Astrocyte (in vitro differentiated cells and primary cell): ENCODE data around the gene CCDC174. TPM values are rescaled to one million over a fixed set of nuclear protein-coding genes. Genes with fewer than 3 reads are reported as not detected.

Experiments
- DNase-seq: peaks from one replicate; pipeline ENCODE4 v3.0.0-alpha.2; 2010; ENCODE audit warnings: low read depth
- FAIRE-seq: peaks from 2 replicates; lab custom pipeline; 2011; peaks lifted over from hg19 to GRCh38; lab: Jason Lieb, UNC
- H2AFZ ChIP-seq: 2 replicates; pipeline ENCODE4 v1.6.0; 2012; ENCODE audit warnings: low read depth, low read length, inconsistent platforms
- H3K27ac ChIP-seq: 2 replicates; pipeline ENCODE4 v1.5.1; 2011; ENCODE audit warnings: low read depth, low read length, inconsistent platforms
- H3K27me3 ChIP-seq: 2 replicates; pipeline ENCODE4 v1.6.0; 2011; ENCODE audit warnings: low read length, inconsistent platforms; ENCODE audit not compliant: insufficient read depth
- H3K36me3 ChIP-seq: 2 replicates; pipeline ENCODE4 v1.5.1; 2011; ENCODE audit warnings: low read length, inconsistent platforms; ENCODE audit not compliant: insufficient read depth
- H3K4me1 ChIP-seq: 2 replicates; pipeline ENCODE4 v1.5.1; 2011; ENCODE audit warnings: low read length, inconsistent platforms; ENCODE audit not compliant: insufficient read depth
- H3K4me2 ChIP-seq: 2 replicates; pipeline ENCODE4 v1.6.0; 2012; ENCODE audit warnings: low read length, inconsistent platforms
- H3K4me3 ChIP-seq: 2 replicates; pipeline ENCODE4 v1.5.1; 2011; ENCODE audit warnings: low read depth, mild to moderate bottlenecking, low read length, inconsistent platforms; ENCODE audit not compliant: insufficient read depth
- H3K79me2 ChIP-seq: 2 replicates; pipeline ENCODE4 v1.6.0; 2012; ENCODE audit warnings: mild to moderate bottlenecking, low read length, inconsistent platforms; ENCODE audit not compliant: insufficient read depth
- H3K9ac ChIP-seq: 2 replicates; pipeline ENCODE4 v1.6.0; 2012; ENCODE audit warnings: mild to moderate bottlenecking, low read length, inconsistent platforms
- H3K9me3 ChIP-seq: 2 replicates; pipeline ENCODE4 v1.5.1; 2012; ENCODE audit warnings: low read depth, mild to moderate bottlenecking, low read length, inconsistent platforms; ENCODE audit not compliant: insufficient read depth
- H4K20me1 ChIP-seq: 2 replicates; pipeline ENCODE4 v1.6.0; 2012; ENCODE audit warnings: low read length, inconsistent platforms; ENCODE audit not compliant: insufficient read depth
- H3K27ac Mint-ChIP-seq: one replicate; pipeline ENCODE4 v1.8.0; 2021; ENCODE audit warnings: mild to moderate bottlenecking, mixed read lengths; ENCODE audit not compliant: unreplicated experiment
- H3K27me3 Mint-ChIP-seq: one replicate; pipeline ENCODE4 v1.8.0; 2021; ENCODE audit warnings: low read depth, mixed read lengths; ENCODE audit not compliant: unreplicated experiment
- H3K36me3 Mint-ChIP-seq: one replicate; pipeline ENCODE4 v1.8.0; 2021; ENCODE audit warnings: low read depth, mixed read lengths; ENCODE audit not compliant: unreplicated experiment
- H3K4me1 Mint-ChIP-seq: one replicate; pipeline ENCODE4 v1.8.0; 2021; ENCODE audit warnings: low read depth, mixed read lengths; ENCODE audit not compliant: unreplicated experiment
- H3K4me3 Mint-ChIP-seq: one replicate; pipeline ENCODE4 v1.8.0; 2021; ENCODE audit warnings: mild to moderate bottlenecking, moderate library complexity, mixed read lengths; ENCODE audit not compliant: unreplicated experiment
- H3K9me3 Mint-ChIP-seq: one replicate; pipeline ENCODE4 v1.8.0; 2021; ENCODE audit warnings: mild to moderate bottlenecking, mixed read lengths; ENCODE audit not compliant: unreplicated experiment
- CTCF ChIP-seq: IDR thresholded peaks from 2 replicates; pipeline ENCODE4 v1.5.1; 2011; ENCODE audit warnings: low read depth, mild to moderate bottlenecking, inconsistent platforms, low read length, moderate library complexity; ENCODE audit not compliant: insufficient read depth
- EZH2 ChIP-seq: IDR thresholded peaks from 2 replicates; pipeline ENCODE4 v1.6.1; 2012; ENCODE audit warnings: mild to moderate bottlenecking, low read length, inconsistent platforms; ENCODE audit not compliant: insufficient read depth
- total RNA-seq: library from RNA; stranded (reverse); gene quantifications from 2 replicates; pipeline ENCODE4 v1.2.1, GENCODE V29; 2021

Gene CCDC174
- total RNA-seq, 1 donor from 2014 or later: 17.4 TPM

DNA sequence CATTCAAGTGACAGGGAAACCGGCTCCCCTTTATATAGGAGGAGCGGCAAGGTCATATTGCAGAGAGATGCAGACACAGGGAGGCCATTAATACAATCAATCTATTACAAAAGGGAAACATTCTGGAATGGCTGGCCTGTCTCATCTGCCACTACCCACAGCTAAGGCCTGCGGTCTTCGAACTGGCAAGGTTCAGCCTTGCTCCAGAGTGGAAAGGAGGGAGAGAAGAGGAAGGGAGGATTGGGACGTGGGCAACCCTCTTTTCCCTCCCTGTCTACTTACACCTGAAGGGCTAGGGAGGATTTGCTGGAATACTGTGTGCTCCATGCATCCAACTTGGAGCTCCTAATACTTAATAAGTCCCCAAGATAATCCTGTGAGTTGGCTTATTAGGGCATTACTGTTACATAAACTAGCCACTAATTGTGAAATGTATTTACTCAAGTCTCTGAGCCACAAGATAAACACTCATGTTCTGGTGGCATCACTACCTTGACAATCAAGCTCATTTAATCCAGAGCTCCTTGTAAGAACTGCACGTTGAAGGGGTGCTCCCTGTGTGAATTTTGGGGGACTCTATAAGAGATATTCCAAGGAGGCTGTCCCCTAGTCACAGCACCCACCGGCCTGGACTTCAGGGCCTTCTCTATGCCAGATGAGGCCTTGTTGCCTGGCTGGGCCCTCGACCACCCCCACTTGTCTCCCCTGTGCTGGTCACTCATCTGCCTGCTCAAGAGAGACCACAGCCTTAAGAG is 19.7 kb upstream of the CCDC174 start:
- H3K27ac Mint-ChIP-seq: no peak overlapping the region
- no peak overlapping the region for H3K4me3 Mint-ChIP-seq
- Histone ChIP-seq H3K79me2 (no peaks in the 10 kb centered on the region), H3K4me1 (peaks cover 7% of the 10 kb centered on the region), H3K9me3 (peaks cover 8% of the 10 kb centered on the region), H3K36me3 (no peaks in the 10 kb centered on the region), H2AFZ (no peak overlapping the region), H3K27ac (no peak overlapping the region), H3K4me3 (no peak overlapping the region), H4K20me1 (no peaks in the 10 kb centered on the region), H3K4me2 (no peak overlapping the region), H3K27me3 (no peaks in the 10 kb centered on the region), H3K9ac (no peak overlapping the region)
- TF ChIP-seq EZH2 (no peak), CTCF (no peak)
- H3K9me3 Mint-ChIP-seq: peaks cover 7% of the 10 kb centered on the region
- no peak for FAIRE-seq
- peaks cover 18% of the 10 kb centered on the region for H3K4me1 Mint-ChIP-seq
- no peaks in the 10 kb centered on the region for H3K36me3 Mint-ChIP-seq
- no peak for DNase-seq
- peaks cover 2% of the 10 kb centered on the region for H3K27me3 Mint-ChIP-seq

GRCh38 chr3:14632442-14632930 is 19.1 kb upstream of the CCDC174 start:
- Mint-ChIP-seq H3K36me3 (no peaks in the 10 kb centered on the region), H3K27me3 (peaks cover 2% of the 10 kb centered on the region), H3K4me1 (peaks cover 12% of the 10 kb centered on the region), H3K27ac (no peak overlapping the region), H3K4me3 (no peak overlapping the region), H3K9me3 (peaks cover 7% of the 10 kb centered on the region)
- DNase-seq (no peak), FAIRE-seq (no peak)
- Histone ChIP-seq H3K36me3 (no peaks in the 10 kb centered on the region), H3K4me3 (no peak overlapping the region), H3K27ac (no peak overlapping the region), H3K79me2 (no peaks in the 10 kb centered on the region), H4K20me1 (no peaks in the 10 kb centered on the region), H3K9ac (no peak overlapping the region), H3K4me2 (no peak overlapping the region), H3K27me3 (no peaks in the 10 kb centered on the region), H3K4me1 (peaks cover 2% of the 10 kb centered on the region), H3K9me3 (peaks cover 8% of the 10 kb centered on the region), H2AFZ (no peak overlapping the region)
- TF ChIP-seq CTCF (no peak), EZH2 (no peak)

- H3K79me2 ChIP-seq: no peaks in the 10 kb centered on the region
- no peaks in the 10 kb centered on the region for H3K36me3 ChIP-seq
- H3K27ac ChIP-seq: no peak overlapping the region
- Mint-ChIP-seq H3K36me3 (no peaks in the 10 kb centered on the region), H3K9me3 (peaks cover 7% of the 10 kb centered on the region), H3K27ac (no peak overlapping the region), H3K4me3 (no peak overlapping the region), H3K4me1 (peaks cover 7% of the 10 kb centered on the region), H3K27me3 (peaks cover 2% of the 10 kb centered on the region)
- DNase-seq: no peak
- no peak for FAIRE-seq
- H3K4me3 ChIP-seq: no peak overlapping the region
- H4K20me1 ChIP-seq: no peaks in the 10 kb centered on the region
- peaks cover 5% of the 10 kb centered on the region for H3K9me3 ChIP-seq
- H3K4me1 ChIP-seq: no peaks in the 10 kb centered on the region
- H3K27me3 ChIP-seq: peaks cover 4% of the 10 kb centered on the region
- H3K9ac ChIP-seq: no peak overlapping the region
- H2AFZ ChIP-seq: no peak overlapping the region
- no peak for TF ChIP-seq EZH2
- no peak for TF ChIP-seq CTCF
- H3K4me2 ChIP-seq: no peak overlapping the region
Observed at GRCh38 chr3:14633417-14633816, 18.1 kb upstream of the CCDC174 start.
